ENCODE results near the gene INTS6. TPM values are rescaled to one million over a fixed set of nuclear protein-coding genes. Genes with fewer than 3 reads are reported as not detected.
A peak's percentile ranks its signal among the peaks of the same experiment; 100 is the strongest.

Gene INTS6
- total RNA-seq, result 10 to 100 TPM; 15.3 to 37.0 (median 25.2) TPM

GRCh38 chr13:51452361-51453206 lies at the start of gene INTS6:
TSS of gene INTS6 (minus strand) at chr13:51453036. CDS start at chr13:51452525, 511 bp downstream.
- in situ Hi-C loops (cut with MboI; ENCODE audit: low pct_ligation_motif_present in 1 of 4, low pct_unique_long_range_greater_than_20kb in 1 of 4, low sequenced_read_pairs in 3 of 4) (loop anchor here in 1 of 4 donors (10.0 kb wide), 1 partner anchor 132 kb away; the partner anchor contains the start of gene WDFY2), intact Hi-C loops (cut with DNase I; ENCODE audit: low total_unique reads) (loop anchor here (5.0 to 10.0 kb wide), 3 partner anchors 130 to 350 kb away; partner anchors contain the start of genes DHRS12 and WDFY2)
- Histone ChIP-seq H3K27ac (peak within 1 kb of the TSS; percentile 99 to 100 (median 100)), H3K36me3 (peaks cover 0 to 7% (median 0%) of the 10 kb centered on the region in 4 donors), H3K4me1 (peaks cover 14 to 28% (median 22%) of the 10 kb centered on the region in 4 donors), H3K9me3 (no peaks in the 10 kb centered on the region), H3K27me3 (no peaks in the 10 kb centered on the region), H3K4me3 (peak within 1 kb of the TSS; percentile 74 to 99 (median 90))
- TF ChIP-seq POLR2A (IDR thresholded peaks at IDR 0.05) (peak; percentile 100), EP300 (IDR thresholded peaks at IDR 0.05; ENCODE audit: low read depth) (no peak), POLR2AphosphoS5 (IDR thresholded peaks at IDR 0.05) (peak; percentile 100)
- 1% methylated on average over 48 of the region's 69 CpGs; no CpG with 5 or more reads in 1 of the 2 donors for WGBS, 2 donors (ENCODE audit: low coverage in 1 of 2)
- DNase-seq, result peak; percentile 37

- intact Hi-C loops (cut with DNase I; ENCODE audit: low total_unique reads) (no loop called here), in situ Hi-C loops (cut with MboI; ENCODE audit: low pct_ligation_motif_present in 1 of 4, low pct_unique_long_range_greater_than_20kb in 1 of 4, low sequenced_read_pairs in 3 of 4) (no loop called here)
- no peak for TF ChIP-seq EP300 (IDR thresholded peaks at IDR 0.05; ENCODE audit: low read depth)
- TF ChIP-seq CTCF (IDR thresholded peaks at IDR 0.05), result no peak
- TF ChIP-seq POLR2AphosphoS5 (IDR thresholded peaks at IDR 0.05), result no peak
- TF ChIP-seq POLR2A (IDR thresholded peaks at IDR 0.05), result no peak
- Histone ChIP-seq H3K4me1 (no peaks in the 10 kb centered on the region), H3K9me3 (no peaks in the 10 kb centered on the region), H3K4me3 (no peak overlapping the region), H3K36me3 (no peaks in the 10 kb centered on the region), H3K27me3 (no peaks in the 10 kb centered on the region), H3K27ac (no peak overlapping the region)
- no peak for DNase-seq
Measured at GRCh38 chr13:51502153-51502651, 49.4 kb upstream of the INTS6 start.

GRCh38 chr13:51501592-51502152 lies 48.8 kb upstream of the INTS6 start:
- no peaks in the 10 kb centered on the region for H3K4me1 ChIP-seq
- H3K9me3 ChIP-seq, result no peaks in the 10 kb centered on the region
- intact Hi-C loops (cut with DNase I; ENCODE audit: low total_unique reads), result no loop called here
- WGBS, 2 donors (ENCODE audit: low coverage in 1 of 2), result 57 to 71% methylated on average over 1 of the region's 1 CpG
- no peak overlapping the region for H3K4me3 ChIP-seq
- H3K27ac ChIP-seq, result no peak overlapping the region
- no peak for DNase-seq
- no peaks in the 10 kb centered on the region for H3K36me3 ChIP-seq
- TF ChIP-seq POLR2AphosphoS5 (IDR thresholded peaks at IDR 0.05) (no peak), EP300 (IDR thresholded peaks at IDR 0.05; ENCODE audit: low read depth) (no peak), CTCF (IDR thresholded peaks at IDR 0.05) (no peak), POLR2A (IDR thresholded peaks at IDR 0.05) (no peak)
- in situ Hi-C loops (cut with MboI; ENCODE audit: low pct_ligation_motif_present in 1 of 4, low pct_unique_long_range_greater_than_20kb in 1 of 4, low sequenced_read_pairs in 3 of 4), result no loop called here
- no peaks in the 10 kb centered on the region for H3K27me3 ChIP-seq

GRCh38 chr13:51501096-51501495 lies 48.3 kb upstream of the INTS6 start:
- WGBS, 2 donors (ENCODE audit: low coverage in 1 of 2), result 78 to 81% methylated on average over 4 of the region's 4 CpGs
- DNase-seq, result no peak
- Histone ChIP-seq H3K4me3 (no peak overlapping the region), H3K27me3 (no peaks in the 10 kb centered on the region), H3K27ac (no peak overlapping the region), H3K4me1 (no peaks in the 10 kb centered on the region), H3K36me3 (no peaks in the 10 kb centered on the region), H3K9me3 (no peaks in the 10 kb centered on the region)
- intact Hi-C loops (cut with DNase I; ENCODE audit: low total_unique reads), result no loop called here
- TF ChIP-seq POLR2A (IDR thresholded peaks at IDR 0.05) (no peak), POLR2AphosphoS5 (IDR thresholded peaks at IDR 0.05) (no peak), CTCF (IDR thresholded peaks at IDR 0.05) (no peak), EP300 (IDR thresholded peaks at IDR 0.05; ENCODE audit: low read depth) (no peak)
- in situ Hi-C loops (cut with MboI; ENCODE audit: low pct_ligation_motif_present in 1 of 4, low pct_unique_long_range_greater_than_20kb in 1 of 4, low sequenced_read_pairs in 3 of 4), result no loop called here
